K562 (cell line): ENCODE measurements around the gene SLC6A8. TPM values are rescaled to one million over a fixed set of nuclear protein-coding genes. Genes with fewer than 3 reads are reported as not detected.
A peak's percentile ranks its signal among the peaks of the same experiment; 100 is the strongest.

ENCODE experiments used
- ATAC-seq: fragments of 200-7000 bp; cut with Tn5 transposase; 3 replicates; pipeline ENCODE4 v1.9.1; 2020; ENCODE audit warnings: moderate library complexity
- BruUV-seq: library from RNA; stranded (reverse); fragments of 400-500 nt; replicated peaks from 2 replicates; lab custom pipeline; 2021; lab: Mats Ljungman, UMichigan
- CTCF ChIA-PET: fragments of 300-600 bp; formaldehyde crosslinking; extraction: SDS; loops from one replicate; lab custom pipeline; 2021; ENCODE audit warnings: low intra/inter-chr PET ratio; lab: Yijun Ruan, JAX
- POLR2A ChIA-PET: fragments of 300-600, 350-650 bp; sonication (Branson Sonifier 250); formaldehyde crosslinking; extraction: SDS; loops from one replicate; lab custom pipeline; 2021; ENCODE audit warnings: antibody characterized with exemption, inconsistent platforms; lab: Yijun Ruan, JAX
- DNase-seq, 4 experiments: peaks; one replicate each; pipeline versions ENCODE4 v3.0.0 to v3.0.0-alpha.2; 2011 to 2018; ENCODE audit warnings: low spot score in 3 of 4, mixed read lengths in 3 of 4; ENCODE audit errors: extremely low read depth in 1 of 4
- FAIRE-seq: peaks from 2 replicates; lab custom pipeline; 2011; peaks lifted over from hg19 to GRCh38; lab: Jason Lieb, UNC
- H2AFZ ChIP-seq: 2 replicates; pipeline ENCODE4 v1.6.0; 2011; ENCODE audit warnings: low read depth, low read length, control low read depth, inconsistent platforms
- H3K27ac ChIP-seq: fragments of 200-600 bp; 3 replicates; pipeline ENCODE4 v1.8.0; 2011; ENCODE audit warnings: low read depth, mild to moderate bottlenecking, control low read depth, inconsistent platforms, low read length, moderate library complexity, mixed read lengths; ENCODE audit errors: extremely low read depth
- H3K27me3 ChIP-seq, 2 experiments: fragments of 300-600 bp in 1 of 2; 2 replicates in 1 of 2; 3 replicates in 1 of 2; pipeline versions ENCODE4 v1.6.0 to v1.8.0; 2011; ENCODE audit warnings: inconsistent platforms in 2 of 2, low read length in 2 of 2, mild to moderate bottlenecking in 1 of 2, mixed read lengths in 1 of 2, moderate library complexity in 1 of 2; ENCODE audit not compliant: control insufficient read depth in 2 of 2, insufficient read depth in 2 of 2
- H3K36me3 ChIP-seq: fragments of 300-600 bp; 3 replicates; pipeline ENCODE4 v1.8.0; 2011; ENCODE audit warnings: mild to moderate bottlenecking, low read length, inconsistent platforms; ENCODE audit not compliant: control insufficient read depth, insufficient read depth
- H3K4me1 ChIP-seq, 2 experiments: fragments of 200-600 bp in 1 of 2; replicated peaks in 1 of 2; 2 replicates in 1 of 2; 3 replicates in 1 of 2; pipeline versions ENCODE4 v1.5.1 to v1.8.0; 2011; ENCODE audit warnings: inconsistent platforms in 2 of 2, low read length in 2 of 2, mild to moderate bottlenecking in 1 of 2, mixed read lengths in 1 of 2, moderate library complexity in 1 of 2; ENCODE audit not compliant: control insufficient read depth in 2 of 2, insufficient read depth in 2 of 2
- H3K4me2 ChIP-seq: 2 replicates; pipeline ENCODE4 v1.6.1; 2011; ENCODE audit warnings: low read length, control low read depth, inconsistent platforms, mixed read lengths; ENCODE audit not compliant: insufficient read depth
- H3K4me3 ChIP-seq: fragments of 200-600 bp; sonication (generic), shearing (Covaris generic); 2 replicates; pipeline ENCODE4 v1.5.1; 2016; ENCODE audit warnings: control low read depth, inconsistent platforms
- H3K79me2 ChIP-seq: fragments of 200-600 bp; 3 replicates; pipeline ENCODE4 v1.8.0; 2011; ENCODE audit warnings: low read length, inconsistent platforms; ENCODE audit not compliant: control insufficient read depth, insufficient read depth
- H3K9ac ChIP-seq, 2 experiments: 2 replicates each; pipeline versions ENCODE4 v1.6.0 to v1.6.1; 2011; ENCODE audit warnings: low read depth in 2 of 2, low read length in 2 of 2, control low read depth in 1 of 2, inconsistent platforms in 1 of 2, mild to moderate bottlenecking in 1 of 2, mixed read lengths in 1 of 2; ENCODE audit not compliant: insufficient read depth in 1 of 2
- H3K9me1 ChIP-seq: one replicate; pipeline ENCODE4 v1.6.0; 2011; ENCODE audit warnings: inconsistent platforms, mild to moderate bottlenecking, low read length, moderate library complexity; ENCODE audit not compliant: control insufficient read depth, insufficient read depth
- H3K9me3 ChIP-seq: replicated peaks from 2 replicates; pipeline ENCODE4 v1.5.1; 2011; ENCODE audit warnings: low read depth, low read length, inconsistent platforms; ENCODE audit not compliant: control insufficient read depth, insufficient read depth
- H4K20me1 ChIP-seq: replicated peaks from 2 replicates; pipeline ENCODE4 v1.6.1; 2011; ENCODE audit warnings: low read length, inconsistent platforms, mixed read lengths; ENCODE audit not compliant: control insufficient read depth, insufficient read depth
- ARID3A ChIP-seq: IDR thresholded peaks from 2 replicates; pipeline ENCODE4 v1.6.1; 2012; ENCODE audit warnings: low read depth, low read length, improper control_type of control experiment, borderline replicate concordance
- CREM ChIP-seq: IDR thresholded peaks from 2 replicates; pipeline ENCODE4 v1.6.1; 2014; ENCODE audit warnings: antibody characterized with exemption, low read depth
- CTBP1 ChIP-seq: fragments of 450-650 bp; IDR thresholded peaks from 2 replicates; pipeline ENCODE4 v1.6.1; 2016; ENCODE audit warnings: borderline replicate concordance
- JUND ChIP-seq, 2 experiments: IDR thresholded peaks; 2 replicates in 1 of 2; 3 replicates in 1 of 2; pipeline ENCODE4 v1.6.1; 2011; ENCODE audit warnings: borderline replicate concordance in 2 of 2, low read depth in 2 of 2, low read length in 2 of 2, improper control_type of control experiment in 1 of 2, missing biosample characterization in 1 of 2, missing genetic modification characterization in 1 of 2, missing genetic modification reagents in 1 of 2
- KAT2B ChIP-seq: IDR thresholded peaks from one replicate; pipeline ENCODE4 v1.6.1; 2012; ENCODE audit warnings: low read depth, mild to moderate bottlenecking, control low read depth, inconsistent platforms, low read length, moderate library complexity
- MAFG ChIP-seq: fragments of 450-650 bp; conservative IDR thresholded peaks from 2 replicates; pipeline ENCODE4 v1.6.1; 2016; ENCODE audit warnings: missing genetic modification characterization, missing compliant biosample characterization
- RCOR1 ChIP-seq, 2 experiments: IDR thresholded peaks; 2 replicates each; pipeline ENCODE4 v1.6.1; 2012; ENCODE audit warnings: low read depth in 2 of 2, low read length in 2 of 2, borderline replicate concordance in 1 of 2, improper control_type of control experiment in 1 of 2
- TCF7 ChIP-seq: sonication (generic); IDR thresholded peaks from 2 replicates; pipeline ENCODE4 v1.6.1; 2016; ENCODE audit warnings: antibody characterized with exemption, borderline replicate concordance
- TEAD1 ChIP-seq, 2 experiments: fragments of 450-650 bp in 1 of 2; sonication (generic) in 1 of 2; formaldehyde crosslinking; IDR thresholded peaks; 2 replicates each; pipeline versions ENCODE4 v1.4.0 to v1.8.0; 2020 to 2022; ENCODE audit warnings: mild to moderate bottlenecking in 2 of 2, missing genetic modification reagents in 1 of 2
- YY1 ChIP-seq, 3 experiments: IDR thresholded peaks; 2 replicates each; pipeline ENCODE4 v1.6.1; 2011; ENCODE audit warnings: low read length in 2 of 3, mild to moderate bottlenecking in 2 of 3, moderate library complexity in 2 of 3, borderline replicate concordance in 1 of 3, control low read depth in 1 of 3, low read depth in 1 of 3; ENCODE audit not compliant: insufficient read depth in 3 of 3, insufficient replicate concordance in 2 of 3, control insufficient read depth in 1 of 3, insufficient read length in 1 of 3; ENCODE audit errors: extremely low read depth in 1 of 3
- WGBS: fragments of 100-300 bp; shearing (Covaris generic); methylation state at CpG from one replicate; pipeline ENCODE4 v1.1.6; 2016; ENCODE audit warnings: low coverage, mixed read lengths; ENCODE audit not compliant: insufficient coverage; ENCODE audit errors: missing lambda C conversion rate; 5-methylcytosine and 5-hydroxymethylcytosine counted together
- in situ Hi-C: fragments of 300-500 bp; cut with MboI; formaldehyde crosslinking; loops from 4 replicates; pipeline ENCODE4 v1.15.0; 2018; ENCODE audit warnings: inconsistent platforms, mixed read lengths
- intact Hi-C: fragments of 100-400 bp; cut with micrococcal nuclease; formaldehyde crosslinking; loops from 2 replicates; pipeline ENCODE4 v1.14.2; 2022
- polyA plus RNA-seq, 8 experiments: library from polyadenylated mRNA; depleted of rRNA in 4 of 8; stranded (reverse) in 5 of 8; unstranded in 3 of 8; fragments of >200 nt; fragmentation: Nextera tagmentation in 2 of 8; fragmentation: Illumina TruSeq in 1 of 8; extraction: Ambion mirVana in 2 of 8; extraction: Trizol in 1 of 8; gene quantifications; 2 replicates each; pipeline versions ENCODE4 v1.2.1 to v1.2.3, GENCODE V29; 2011 to 2014; ENCODE audit warnings: inconsistent platforms in 1 of 8, missing spikeins in 1 of 8
- total RNA-seq, 7 experiments: library from RNA; depleted of rRNA in 6 of 7; stranded (reverse); fragments of >200 nt in 6 of 7; fragmentation: Illumina TruSeq in 2 of 7; extraction: Trizol in 2 of 7; gene quantifications; 2 replicates each; pipeline versions ENCODE4 v1.2.1 to v1.2.3, GENCODE V29; 2011 to 2021; ENCODE audit warnings: low replicate concordance in 1 of 7
- TF ChIP-seq, protein P1 (sequence below): fragments of 450-650 bp; IDR thresholded peaks from 2 replicates; pipeline ENCODE4 v1.6.1; 2017; ENCODE audit warnings: mild to moderate bottlenecking, moderate library complexity

The SLC6A8 gene
- total and polyA plus RNA-seq, 9 of the 15 experiments (the other 6 are each of a cell fraction or from before 2014, with no cell fraction given) = 0.68 to 144 (median 34.3) TPM

- Histone ChIP-seq H3K79me2 (no peaks in the 10 kb centered on the region), H3K4me1 (peaks cover 8 to 39% of the 10 kb centered on the region in 2 experiments; a peak in 4 of 5 replicates), H3K9me1 (no peaks in the 10 kb centered on the region), H3K36me3 (no peaks in the 10 kb centered on the region; the same call in 2 of the 3 replicates), H3K9ac (no peak overlapping the region), H2AFZ (no peak overlapping the region), H3K27me3 (no peaks in the 10 kb centered on the region), H3K4me2 (no peak overlapping the region; the same call in 1 of the 2 replicates), H3K27ac (no peak overlapping the region), H4K20me1 (no peaks in the 10 kb centered on the region), H3K4me3 (no peak overlapping the region), H3K9me3 (0 out of 2 replicates have a peak, but pooled peaks cover 2% of the 10 kb centered on the region)
- POLR2A ChIA-PET = no interaction called here
- ATAC-seq = peak; percentile 90
- in situ Hi-C loops (no loop called here), intact Hi-C loops (no loop called here)
- peak; percentile 96 for FAIRE-seq
- 6% methylated on average over 9 of the region's 9 CpGs for WGBS
- CTCF ChIA-PET = interaction anchor here (0.6 kb wide), 1 partner anchor 284 kb away, joined by 3 read pairs; no protein-coding TSS in a partner anchor
- peak in 3 of 4 experiments; percentile 28 to 65 (median 35) for DNase-seq
- no TSS peak for BruUV-seq
- TF ChIP-seq, protein P1, sequence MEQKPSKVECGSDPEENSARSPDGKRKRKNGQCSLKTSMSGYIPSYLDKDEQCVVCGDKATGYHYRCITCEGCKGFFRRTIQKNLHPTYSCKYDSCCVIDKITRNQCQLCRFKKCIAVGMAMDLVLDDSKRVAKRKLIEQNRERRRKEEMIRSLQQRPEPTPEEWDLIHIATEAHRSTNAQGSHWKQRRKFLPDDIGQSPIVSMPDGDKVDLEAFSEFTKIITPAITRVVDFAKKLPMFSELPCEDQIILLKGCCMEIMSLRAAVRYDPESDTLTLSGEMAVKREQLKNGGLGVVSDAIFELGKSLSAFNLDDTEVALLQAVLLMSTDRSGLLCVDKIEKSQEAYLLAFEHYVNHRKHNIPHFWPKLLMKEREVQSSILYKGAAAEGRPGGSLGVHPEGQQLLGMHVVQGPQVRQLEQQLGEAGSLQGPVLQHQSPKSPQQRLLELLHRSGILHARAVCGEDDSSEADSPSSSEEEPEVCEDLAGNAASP = no peak
- TF ChIP-seq RCOR1 (IDR thresholded peaks at IDR 0.05; ENCODE audit: borderline replicate concordance in 1 of 2, low read depth in 2 of 2, low read length in 2 of 2) = 0 out of 4 replicates have a peak, but pooled peaks of 1 of the 2 experiments have one; percentile 28
- peak; percentile 63 for TF ChIP-seq JUND (IDR thresholded peaks at IDR 0.05; ENCODE audit: borderline replicate concordance, low read depth, low read length)
- no peak for TF ChIP-seq JUND (tag; IDR thresholded peaks at IDR 0.05; ENCODE audit: borderline replicate concordance, low read depth, low read length)
- TF ChIP-seq ARID3A = peak; percentile 65; the same call in 1 of the 2 replicates
- peak; percentile 66; the same call in 1 of the 2 replicates for TF ChIP-seq TCF7
- peak; percentile 20; the same call in 1 of the 2 replicates for TF ChIP-seq CREM
- no peak for TF ChIP-seq KAT2B
- no peak for TF ChIP-seq MAFG (tag)
- peak; percentile 24; the same call in 1 of the 2 replicates for TF ChIP-seq CTBP1
- peak in 1 of 3 experiments; percentile 43 for TF ChIP-seq YY1 (IDR thresholded peaks at IDR 0.05; ENCODE audit: borderline replicate concordance in 1 of 3, control insufficient read depth in 1 of 3, extremely low read depth in 1 of 3, insufficient read depth in 3 of 3, insufficient read length in 1 of 3, insufficient replicate concordance in 2 of 3, low read depth in 1 of 3, low read length in 2 of 3)
- TF ChIP-seq TEAD1 (CRISPR knock-in tag; IDR thresholded peaks at IDR 0.05) = no peak
Observed at GRCh38 chrX:153735274-153735673, 47.5 kb downstream of the SLC6A8 start.
